Lung (tissue), 12 donors: Measurements from ENCODE around the gene LINC01488. TPM values are rescaled to one million over a fixed set of nuclear protein-coding genes. Genes with fewer than 3 reads are reported as not detected.

ENCODE experiments used
- ATAC-seq: fragments of 200-7000 bp; cut with Tn5 transposase; one replicate; pipeline ENCODE4 v1.9.1; 2020; ENCODE audit warnings: moderate number of reproducible peaks; ENCODE audit not compliant: insufficient read depth, low FRiP score
- DNase-seq, 3 donors: peaks; one replicate each; pipeline ENCODE4 v3.0.0-alpha.2; 2013 to 2017
- H3K27ac ChIP-seq, 2 donors: one replicate each; pipeline ENCODE4 v1.5.1; 2013; ENCODE audit warnings: mild to moderate bottlenecking in 2 of 2, moderate library complexity in 2 of 2, control low read depth in 1 of 2, inconsistent platforms in 1 of 2, low read depth in 1 of 2, low read length in 1 of 2
- H3K27me3 ChIP-seq, 3 donors: one replicate each; pipeline ENCODE4 v1.5.1; 2013; ENCODE audit warnings: low read length in 2 of 3; ENCODE audit not compliant: control insufficient read depth in 3 of 3, insufficient read depth in 3 of 3
- H3K36me3 ChIP-seq, 4 donors: one replicate each; pipeline ENCODE4 v1.5.1; 2013; ENCODE audit warnings: low read length in 4 of 4, mild to moderate bottlenecking in 1 of 4, moderate library complexity in 1 of 4; ENCODE audit not compliant: control insufficient read depth in 4 of 4, insufficient read depth in 4 of 4
- H3K4me1 ChIP-seq, 5 donors: one replicate each; pipeline ENCODE4 v1.5.1; 2013; ENCODE audit warnings: low read length in 5 of 5, mild to moderate bottlenecking in 2 of 5, moderate library complexity in 1 of 5; ENCODE audit not compliant: control insufficient read depth in 5 of 5, insufficient read depth in 5 of 5
- H3K4me3 ChIP-seq: one replicate; pipeline ENCODE4 v1.5.1; 2013; ENCODE audit warnings: mild to moderate bottlenecking, control low read depth, moderate library complexity
- H3K9ac ChIP-seq, 2 donors: one replicate each; pipeline ENCODE4 v1.5.1; 2013; ENCODE audit warnings: low read length in 2 of 2, control low read depth in 1 of 2; ENCODE audit not compliant: insufficient read depth in 1 of 2
- H3K9me3 ChIP-seq, 4 donors: one replicate each; pipeline ENCODE4 v1.5.1; 2013; ENCODE audit warnings: low read length in 3 of 4, mild to moderate bottlenecking in 1 of 4, moderate library complexity in 1 of 4; ENCODE audit not compliant: control insufficient read depth in 4 of 4, insufficient read depth in 3 of 4
- CTCF ChIP-seq: IDR thresholded peaks from 2 replicates; pipeline ENCODE4 v1.5.1; 2012; ENCODE audit warnings: mild to moderate bottlenecking; ENCODE audit errors: control extremely low read depth, extremely low read depth
- WGBS, 2 donors: extraction: QIAGEN DNeasy Blood & Tissue Kit; methylation state at CpG; one replicate each; pipeline ENCODE4 v1.1.7; 2013; 5-methylcytosine and 5-hydroxymethylcytosine counted together
- polyA plus RNA-seq, 2 donors: library from polyadenylated mRNA; stranded (reverse); fragments of 200-250 nt; gene quantifications; one replicate each; pipeline ENCODE4 v1.2.1, GENCODE V29; 2013
- total RNA-seq, 2 donors: library from RNA; depleted of rRNA in 1 of 2; stranded (reverse); fragments of >200 nt in 1 of 2; gene quantifications; one replicate each; pipeline ENCODE4 v1.2.1, GENCODE V29; 2014 to 2021
- donor health status: control.
- donor health status: control.
- donor health status: Bipolar disorder and iron deficiency.
- donor health status: healthy.
- donor health status: DM: yes; HTN: yes; CAD: no.

LINC01488 gene
- total and polyA plus RNA-seq, 4 donors = not detected

- H3K27ac ChIP-seq = no peak overlapping the region
- DNase-seq = no peak
- H3K9me3 ChIP-seq = no peaks in the 10 kb centered on the region
- no peak overlapping the region for H3K4me3 ChIP-seq
- H3K36me3 ChIP-seq = no peaks in the 10 kb centered on the region
- no peaks in the 10 kb centered on the region for H3K4me1 ChIP-seq
- H3K27me3 ChIP-seq = no peaks in the 10 kb centered on the region
- WGBS, 2 donors = 88 to 89% methylated on average over 12 of the region's 12 CpGs
- H3K9ac ChIP-seq = no peak overlapping the region
- ATAC-seq = no peak
- TF ChIP-seq CTCF = no peak
Observed at GRCh38 chr11:69531071-69531716, 49.7 kb downstream of the LINC01488 start.

- ATAC-seq (no peak), DNase-seq (no peak)
- no peaks in the 10 kb centered on the region for H3K36me3 ChIP-seq
Observed at GRCh38 chr11:69531717-69532088, 50.2 kb downstream of the LINC01488 start.

GRCh38 chr11:69533296-69534165, 52.1 kb downstream of the LINC01488 start:
- Histone ChIP-seq H3K36me3 (no peaks in the 10 kb centered on the region), H3K9ac (no peak overlapping the region), H3K9me3 (no peaks in the 10 kb centered on the region), H3K27ac (no peak overlapping the region), H3K4me1 (no peaks in the 10 kb centered on the region), H3K4me3 (no peak overlapping the region), H3K27me3 (no peaks in the 10 kb centered on the region)
- TF ChIP-seq CTCF = no peak
- DNase-seq (no peak), ATAC-seq (no peak)
- 88% methylated on average over 20 to 23 of the region's 23 CpGs for WGBS, 2 donors

More at GRCh38 chr11:69531717-69532088, 50.2 kb downstream of the LINC01488 start:
- Histone ChIP-seq H3K9me3 (no peaks in the 10 kb centered on the region), H3K4me3 (no peak overlapping the region), H3K27me3 (no peaks in the 10 kb centered on the region), H3K4me1 (no peaks in the 10 kb centered on the region), H3K9ac (no peak overlapping the region), H3K27ac (no peak overlapping the region)
- TF ChIP-seq CTCF = no peak
- 91 to 94% methylated on average over 9 of the region's 9 CpGs for WGBS, 2 donors
